HUES6 (cell line): Measurements from ENCODE around the gene PLP1.

Source experiments
- H3K27ac ChIP-seq: 2 replicates; pipeline ENCODE4 v1.7.0; 2013; ENCODE audit warnings: low read depth, mild to moderate bottlenecking, low read length, inconsistent platforms
- H3K27me3 ChIP-seq: 2 replicates; pipeline ENCODE4 v1.6.1; 2013; ENCODE audit warnings: low read length; ENCODE audit not compliant: control insufficient read depth, insufficient read depth
- H3K36me3 ChIP-seq: 2 replicates; pipeline ENCODE4 v1.6.1; 2013; ENCODE audit warnings: low read length; ENCODE audit not compliant: control insufficient read depth, insufficient read depth
- H3K4me1 ChIP-seq: 2 replicates; pipeline ENCODE4 v1.6.1; 2013; ENCODE audit warnings: low read length; ENCODE audit not compliant: control insufficient read depth, insufficient read depth
- H3K4me3 ChIP-seq: 2 replicates; pipeline ENCODE4 v1.5.1; 2013; ENCODE audit warnings: low read depth, low read length
- H3K9ac ChIP-seq: one replicate; pipeline ENCODE4 v1.6.1; 2013; ENCODE audit warnings: mild to moderate bottlenecking, low read length
- H3K9me3 ChIP-seq: 2 replicates; pipeline ENCODE4 v1.6.1; 2013; ENCODE audit warnings: low read depth, low read length; ENCODE audit not compliant: control insufficient read depth, insufficient read depth

The PLP1 gene, protein sequence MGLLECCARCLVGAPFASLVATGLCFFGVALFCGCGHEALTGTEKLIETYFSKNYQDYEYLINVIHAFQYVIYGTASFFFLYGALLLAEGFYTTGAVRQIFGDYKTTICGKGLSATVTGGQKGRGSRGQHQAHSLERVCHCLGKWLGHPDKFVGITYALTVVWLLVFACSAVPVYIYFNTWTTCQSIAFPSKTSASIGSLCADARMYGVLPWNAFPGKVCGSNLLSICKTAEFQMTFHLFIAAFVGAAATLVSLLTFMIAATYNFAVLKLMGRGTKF

GRCh38 chrX:103776546-103776945 lies at the start of gene PLP1:
Gene PLP1, plus strand, starts transcription at chrX:103776840. Its CDS starts 156 bp downstream, at chrX:103776996.
- Histone ChIP-seq H3K4me3 (peak within 1 kb of the TSS; percentile 34; the same call in 1 of the 2 replicates), H3K27ac (no peak within 1 kb of the TSS), H3K4me1 (peaks cover 51% of the 10 kb centered on the region; the same call in 1 of the 2 replicates), H3K27me3 (no peaks in the 10 kb centered on the region; the same call in 1 of the 2 replicates), H3K9me3 (no peaks in the 10 kb centered on the region), H3K9ac (no peak within 1 kb of the TSS), H3K36me3 (peaks cover 37% of the 10 kb centered on the region)

DNA sequence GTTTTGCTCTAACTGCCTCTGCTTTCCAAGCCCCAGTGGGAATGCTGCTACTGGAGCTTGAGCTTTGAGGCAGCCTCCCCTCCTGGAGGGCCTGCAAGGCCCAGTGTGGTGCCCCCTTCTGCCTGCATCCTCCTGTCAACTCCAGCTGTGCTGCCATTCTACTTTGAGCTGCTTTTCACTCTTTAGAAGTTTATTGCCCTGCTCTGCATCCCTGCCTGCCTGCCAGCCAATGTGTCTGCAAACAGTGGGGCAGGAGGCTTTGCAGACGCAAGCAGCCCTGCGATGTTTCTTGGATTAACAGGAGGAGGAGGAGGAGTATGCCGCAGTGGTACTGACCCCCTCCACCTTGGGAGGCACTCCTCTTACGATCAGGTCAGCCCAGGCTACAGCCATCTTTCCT lies 49.5 kb upstream of the PLP1 start:
- no peaks in the 10 kb centered on the region for H3K9me3 ChIP-seq
- H3K4me3 ChIP-seq, result no peak overlapping the region

DNA sequence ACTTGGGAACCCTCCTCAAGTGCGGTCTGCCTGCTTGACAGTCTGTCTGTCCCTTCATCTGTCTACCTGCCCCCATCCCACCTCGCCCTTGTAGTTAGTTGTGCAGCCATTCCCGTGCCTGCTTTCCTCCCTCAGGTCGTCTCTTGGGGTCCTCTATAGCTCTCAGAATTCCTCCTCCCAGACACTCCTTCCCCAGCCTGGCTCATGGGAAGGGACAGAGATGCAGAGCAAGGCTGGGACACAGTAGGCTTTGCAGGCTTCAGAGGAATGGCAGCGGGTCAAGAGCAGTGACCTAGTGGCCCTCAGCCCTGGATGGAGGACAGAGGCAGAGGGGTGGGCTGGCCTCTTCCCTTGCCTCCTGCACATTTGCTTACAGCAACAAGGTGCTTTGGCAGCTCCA lies 47.6 kb upstream of the PLP1 start:
- H3K4me1 ChIP-seq, result peaks cover 63% of the 10 kb centered on the region
- no peak overlapping the region for H3K27ac ChIP-seq
- peak overlapping the region; percentile 41 for H3K9ac ChIP-seq
- H3K36me3 ChIP-seq, result no peaks in the 10 kb centered on the region
- no peaks in the 10 kb centered on the region for H3K9me3 ChIP-seq
- peaks cover 20% of the 10 kb centered on the region for H3K27me3 ChIP-seq
- H3K4me3 ChIP-seq, result peak overlapping the region; percentile 15; the same call in 1 of the 2 replicates

More for the DNA sequence above, 49.5 kb upstream of the PLP1 start:
- Histone ChIP-seq H3K4me1 (peaks cover 63% of the 10 kb centered on the region), H3K9ac (peak overlapping the region; percentile 11), H3K27ac (no peak overlapping the region), H3K27me3 (peaks cover 34% of the 10 kb centered on the region), H3K36me3 (no peaks in the 10 kb centered on the region; the same call in 1 of the 2 replicates)

DNA sequence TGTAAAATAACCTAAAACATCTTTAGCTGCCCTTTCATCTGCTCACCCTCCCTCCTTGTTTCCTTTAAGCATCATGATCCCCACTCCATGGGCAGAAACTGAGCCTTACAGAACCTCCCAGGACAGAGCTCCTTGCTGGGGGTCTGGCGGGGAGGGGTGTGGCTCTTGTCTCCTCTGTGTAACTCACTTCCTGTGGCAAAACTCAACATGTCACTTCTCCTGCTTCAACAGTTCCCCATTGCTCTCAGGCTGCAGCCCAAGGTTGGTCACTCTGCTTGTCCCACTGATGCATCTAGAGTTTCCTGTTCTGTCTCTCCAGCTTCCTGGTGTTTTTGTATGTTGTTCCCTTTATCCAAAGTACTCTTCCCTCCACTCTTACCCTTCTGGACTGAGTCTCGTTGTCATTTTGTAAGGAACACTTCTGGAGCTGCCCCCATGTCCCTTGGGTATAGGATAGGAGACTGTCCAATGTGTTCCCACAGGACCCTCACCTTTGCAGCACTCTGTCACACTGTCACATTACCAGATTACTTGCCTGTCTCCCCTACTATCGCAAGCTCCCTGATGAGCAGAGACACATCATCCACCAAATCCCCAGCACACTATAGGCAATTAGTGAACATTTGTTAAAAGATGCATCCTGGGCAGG lies 46.4 kb upstream of the PLP1 start:
- peaks cover 69% of the 10 kb centered on the region for H3K4me1 ChIP-seq
- no peak overlapping the region; the same call in 1 of the 2 replicates for H3K4me3 ChIP-seq
- H3K9ac ChIP-seq, result peak overlapping the region; percentile 62
- no peaks in the 10 kb centered on the region for H3K9me3 ChIP-seq
- peak overlapping the region; percentile 58; the same call in 1 of the 2 replicates for H3K27ac ChIP-seq
- H3K27me3 ChIP-seq, result peaks cover 15% of the 10 kb centered on the region; the same call in 1 of the 2 replicates
- H3K36me3 ChIP-seq, result no peaks in the 10 kb centered on the region

DNA sequence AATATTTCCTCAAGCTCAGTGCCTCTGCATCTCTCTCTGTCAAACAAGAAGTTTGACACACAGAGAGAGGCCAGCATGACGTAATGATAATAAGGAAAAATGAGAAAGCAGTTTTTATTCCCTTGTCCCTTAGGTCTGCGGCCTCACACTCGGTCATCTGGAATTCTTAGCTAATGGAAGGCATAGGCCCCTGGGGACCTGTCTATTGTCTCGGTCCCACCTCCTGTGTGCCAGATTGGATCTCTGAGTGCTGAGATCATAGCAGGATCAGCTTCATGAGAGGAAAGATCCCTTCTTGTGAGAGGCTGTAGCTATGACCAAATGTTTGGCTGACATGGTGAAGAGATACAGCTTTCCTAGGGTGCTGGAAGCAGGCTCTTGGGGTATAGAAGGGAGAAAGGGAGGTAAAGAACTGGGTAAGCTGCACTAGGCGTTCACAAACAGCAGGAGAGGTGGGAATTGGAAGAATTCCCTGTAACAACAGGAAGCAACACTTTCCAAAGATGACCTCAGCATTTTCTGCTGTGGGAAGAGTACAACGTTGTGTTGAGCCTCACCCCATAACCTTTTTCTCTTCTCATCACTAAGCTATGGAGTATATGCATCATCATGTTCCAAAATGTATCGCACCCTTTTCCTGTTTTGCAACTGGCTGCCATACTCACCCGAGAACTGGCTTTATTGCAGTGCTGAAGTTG lies 45.7 kb upstream of the PLP1 start:
- peak overlapping the region; percentile 58; the same call in 1 of the 2 replicates for H3K27ac ChIP-seq
- no peak overlapping the region; the same call in 1 of the 2 replicates for H3K4me3 ChIP-seq
- H3K27me3 ChIP-seq, result peaks cover 18% of the 10 kb centered on the region; the same call in 1 of the 2 replicates
- no peaks in the 10 kb centered on the region for H3K36me3 ChIP-seq
- H3K9me3 ChIP-seq, result no peaks in the 10 kb centered on the region
- peaks cover 64% of the 10 kb centered on the region for H3K4me1 ChIP-seq
- H3K9ac ChIP-seq, result peak overlapping the region; percentile 62

DNA sequence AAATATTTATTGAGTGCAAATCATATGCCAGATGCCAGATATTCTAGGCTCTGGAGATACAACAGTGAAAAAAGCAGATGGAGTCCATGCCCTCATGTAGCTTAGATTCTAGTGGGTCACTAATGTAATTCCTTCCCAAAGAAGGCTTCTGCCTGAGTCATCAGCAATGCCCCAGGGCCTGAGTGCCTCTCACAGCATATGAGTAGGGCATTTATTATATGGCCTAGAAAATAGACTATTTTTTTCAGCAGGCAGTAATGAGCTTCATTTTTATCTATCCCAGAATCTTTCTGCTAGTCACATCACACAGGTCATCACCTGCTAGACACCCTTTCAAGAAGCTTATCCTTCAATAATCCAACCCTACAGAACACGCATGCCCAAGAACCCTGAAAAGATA lies 43.6 kb upstream of the PLP1 start:
- Histone ChIP-seq H3K9me3 (no peaks in the 10 kb centered on the region), H3K27ac (no peak overlapping the region), H3K4me3 (no peak overlapping the region), H3K27me3 (peaks cover 14% of the 10 kb centered on the region; the same call in 1 of the 2 replicates), H3K9ac (no peak overlapping the region), H3K36me3 (no peaks in the 10 kb centered on the region), H3K4me1 (peaks cover 44% of the 10 kb centered on the region)

DNA sequence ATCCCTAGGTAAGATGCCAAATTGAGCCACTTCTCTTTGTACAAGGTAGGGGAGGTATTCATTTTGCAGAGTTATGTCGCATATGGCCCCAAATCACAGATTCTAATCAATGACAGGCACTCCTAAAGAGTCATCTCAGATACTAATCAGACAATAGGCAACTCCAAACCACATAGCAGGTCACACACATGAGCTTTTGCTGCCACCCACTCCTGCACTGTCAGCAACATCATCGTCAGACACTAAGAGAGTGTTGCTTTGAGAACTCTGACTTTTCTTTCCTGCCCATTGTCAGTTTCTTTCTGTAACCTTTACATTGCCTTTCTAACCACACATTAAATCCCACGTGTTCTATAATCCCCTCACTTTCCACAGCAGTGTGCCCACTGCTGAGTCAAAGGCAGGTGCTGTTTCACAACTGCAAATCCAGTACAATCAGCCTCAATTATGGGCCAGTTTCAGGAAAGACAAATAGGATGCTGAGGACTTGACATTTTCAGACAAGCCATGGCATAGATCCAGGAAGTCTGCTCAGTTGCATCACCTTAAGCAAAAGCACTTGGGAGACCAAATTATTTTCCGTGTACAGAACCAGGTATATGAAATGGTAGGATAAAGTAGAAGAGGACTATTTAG lies 42.4 kb upstream of the PLP1 start:
- Histone ChIP-seq H3K4me1 (peaks cover 32% of the 10 kb centered on the region), H3K9me3 (no peaks in the 10 kb centered on the region), H3K27me3 (peaks cover 13% of the 10 kb centered on the region; the same call in 1 of the 2 replicates), H3K4me3 (no peak overlapping the region), H3K9ac (no peak overlapping the region), H3K27ac (no peak overlapping the region), H3K36me3 (no peaks in the 10 kb centered on the region)

DNA sequence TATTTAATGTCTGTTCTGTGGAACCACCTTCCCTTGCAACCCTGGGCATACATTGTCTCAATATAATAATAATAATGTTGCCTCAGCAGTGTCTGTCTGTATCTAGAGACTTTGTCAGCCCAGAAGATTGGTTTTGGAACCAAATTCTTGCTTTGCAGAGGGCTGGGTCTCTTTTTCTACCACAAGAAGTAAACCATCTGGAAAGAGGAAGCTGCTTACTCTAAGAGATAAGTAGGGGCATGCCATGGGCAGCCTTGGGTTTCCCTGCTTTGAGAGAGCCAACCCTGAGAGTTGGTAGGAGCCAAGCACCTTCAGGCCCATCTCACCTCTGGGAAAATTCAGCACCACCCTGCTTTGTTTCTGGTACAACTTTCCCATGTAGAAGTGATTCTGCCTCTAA lies 38.9 kb upstream of the PLP1 start:
- Histone ChIP-seq H3K4me3 (no peak overlapping the region), H3K4me1 (peaks cover 24% of the 10 kb centered on the region), H3K9ac (no peak overlapping the region), H3K27me3 (peaks cover 9% of the 10 kb centered on the region; the same call in 1 of the 2 replicates), H3K36me3 (no peaks in the 10 kb centered on the region), H3K9me3 (no peaks in the 10 kb centered on the region), H3K27ac (no peak overlapping the region)

GRCh38 chrX:103739421-103739820 lies 37.2 kb upstream of the PLP1 start:
- Histone ChIP-seq H3K4me1 (peaks cover 20% of the 10 kb centered on the region), H3K36me3 (no peaks in the 10 kb centered on the region), H3K9ac (no peak overlapping the region), H3K27ac (no peak overlapping the region), H3K9me3 (no peaks in the 10 kb centered on the region), H3K27me3 (peaks cover 8% of the 10 kb centered on the region; the same call in 1 of the 2 replicates), H3K4me3 (no peak overlapping the region)

DNA sequence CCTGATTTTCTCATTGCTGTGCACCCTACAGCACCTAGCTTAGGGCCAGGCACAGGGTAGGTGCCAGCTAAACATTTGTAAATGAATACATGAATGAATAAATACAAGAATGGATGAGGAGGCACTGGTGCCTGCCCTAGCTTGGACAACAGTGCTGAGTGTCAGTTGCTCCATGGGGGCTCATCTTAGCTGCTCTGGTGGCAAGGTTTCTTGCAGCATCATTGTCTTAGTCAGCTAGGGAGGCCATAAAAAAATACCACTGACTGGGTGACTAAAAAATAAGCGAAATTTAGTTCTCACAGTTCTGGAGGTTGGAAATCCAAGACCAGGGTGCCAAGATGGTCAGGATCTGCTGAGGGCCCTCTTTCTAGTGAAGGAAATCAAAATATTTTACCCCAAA lies 34.8 kb upstream of the PLP1 start:
- Histone ChIP-seq H3K27ac (peak overlapping the region; percentile 97), H3K4me3 (peak overlapping the region; percentile 74), H3K36me3 (peaks cover 15% of the 10 kb centered on the region), H3K9me3 (no peaks in the 10 kb centered on the region), H3K27me3 (0 out of 2 replicates have a peak, but pooled peaks cover 5% of the 10 kb centered on the region), H3K9ac (peak overlapping the region; percentile 66), H3K4me1 (peaks cover 29% of the 10 kb centered on the region)
